SK-N-SH (cell line): Measurements from ENCODE around the gene ARL2BP. TPM values are rescaled to one million over a fixed set of nuclear protein-coding genes. Genes with fewer than 3 reads are reported as not detected.

Experiments
- CTCF ChIA-PET: fragments of 300-600, 350-600 bp; formaldehyde crosslinking; extraction: SDS; loops from one replicate; lab custom pipeline; 2021; lab: Yijun Ruan, JAX
- POLR2A ChIA-PET: fragments of 350-600 bp; sonication (Branson Sonifier 250); formaldehyde crosslinking; extraction: SDS; loops from one replicate; lab custom pipeline; 2020; ENCODE audit warnings: antibody characterized with exemption, inconsistent platforms; lab: Yijun Ruan, JAX
- DNase-seq: peaks from one replicate; pipeline ENCODE4 v3.0.0; 2012
- H2AFZ ChIP-seq: fragments of 200-600 bp; sonication (generic); 2 replicates; pipeline ENCODE4 v1.8.1; 2016; ENCODE audit warnings: antibody characterized with exemption, mild to moderate bottlenecking, low read depth
- H3F3A ChIP-seq: fragments of 200-600 bp; sonication (generic); replicated peaks from 2 replicates; pipeline ENCODE3; 2016; ENCODE audit warnings: antibody characterized with exemption, mild to moderate bottlenecking; ENCODE audit not compliant: insufficient read depth
- H3K27ac ChIP-seq, 2 experiments: fragments of 200-500 bp in 1 of 2; fragments of 200-600 bp in 1 of 2; sonication (Bioruptor generic) in 1 of 2; sonication (generic), shearing (Covaris generic) in 1 of 2; 2 replicates each; pipeline versions ENCODE4 v1.5.1 to v1.6.1; 2014 to 2016; ENCODE audit warnings: low read depth in 2 of 2, inconsistent platforms in 1 of 2, low read length in 1 of 2, mild to moderate bottlenecking in 1 of 2, mixed read lengths in 1 of 2
- H3K27me3 ChIP-seq: fragments of 200-600 bp; sonication (generic), shearing (Covaris generic); 2 replicates; pipeline ENCODE4 v1.6.1; 2016; ENCODE audit warnings: mixed run types; ENCODE audit not compliant: insufficient read depth
- H3K36me3 ChIP-seq, 2 experiments: fragments of 200-500 bp in 1 of 2; fragments of 200-600 bp in 1 of 2; sonication (Bioruptor generic) in 1 of 2; sonication (generic) in 1 of 2; replicated peaks in 1 of 2; 2 replicates each; pipeline versions ENCODE3 to v1.5.1; 2014 to 2016; ENCODE audit warnings: low read length in 1 of 2, mild to moderate bottlenecking in 1 of 2; ENCODE audit not compliant: insufficient read depth in 2 of 2, control insufficient read depth in 1 of 2
- H3K4me1 ChIP-seq, 2 experiments: fragments of 200-500 bp in 1 of 2; fragments of 200-600 bp in 1 of 2; sonication (Bioruptor generic) in 1 of 2; sonication (generic), shearing (Covaris generic) in 1 of 2; 2 replicates each; pipeline versions ENCODE4 v1.5.1 to v1.6.1; 2014 to 2016; ENCODE audit warnings: low read depth in 1 of 2, low read length in 1 of 2, mixed run types in 1 of 2; ENCODE audit not compliant: insufficient read depth in 2 of 2, control insufficient read depth in 1 of 2
- H3K4me2 ChIP-seq: fragments of 200-600 bp; sonication (generic), shearing (Covaris generic); 2 replicates; pipeline ENCODE4 v1.6.1; 2017; ENCODE audit warnings: mixed run types
- H3K4me3 ChIP-seq, 2 experiments: fragments of 200-500 bp in 1 of 2; fragments of 200-600 bp in 1 of 2; sonication (Bioruptor generic) in 1 of 2; sonication (generic), shearing (Covaris generic) in 1 of 2; 2 replicates each; pipeline versions ENCODE4 v1.5.1 to v1.8.1; 2014 to 2016; ENCODE audit warnings: low read depth in 2 of 2, inconsistent platforms in 1 of 2, low read length in 1 of 2, mild to moderate bottlenecking in 1 of 2, mixed read lengths in 1 of 2, moderate library complexity in 1 of 2
- H3K79me2 ChIP-seq: fragments of 200-600 bp; sonication (generic); 2 replicates; pipeline ENCODE4 v1.8.1; 2017; ENCODE audit warnings: mild to moderate bottlenecking; ENCODE audit not compliant: insufficient read depth
- H3K9ac ChIP-seq: fragments of 200-600 bp; sonication (generic); 2 replicates; pipeline ENCODE4 v1.6.1; 2017; ENCODE audit warnings: mixed run types
- H3K9me2 ChIP-seq: fragments of 200-600 bp; sonication (generic); 2 replicates; pipeline ENCODE4 v1.6.1; 2017; ENCODE audit warnings: mixed run types
- H3K9me3 ChIP-seq: fragments of 200-600 bp; sonication (generic); 2 replicates; pipeline ENCODE4 v1.6.1; 2017; ENCODE audit warnings: mixed run types, mild to moderate bottlenecking, moderate library complexity
- H4K20me1 ChIP-seq: fragments of 200-600 bp; sonication (generic); 2 replicates; pipeline ENCODE4 v1.6.1; 2017; ENCODE audit warnings: mild to moderate bottlenecking, mixed run types; ENCODE audit not compliant: insufficient read depth
- CTCF ChIP-seq: fragments of 200-600 bp; sonication (generic); IDR thresholded peaks from 2 replicates; pipeline ENCODE4 v1.6.1; 2017; ENCODE audit warnings: antibody characterized with exemption, mild to moderate bottlenecking, moderate library complexity
- EP300 ChIP-seq, 2 experiments: IDR thresholded peaks; 2 replicates each; pipeline versions ENCODE4 v1.4.0 to v1.6.1; 2012; ENCODE audit warnings: borderline replicate concordance in 1 of 2, low read depth in 1 of 2, low read length in 1 of 2
- EZH2phosphoT487 ChIP-seq: fragments of 200-600 bp; sonication (generic); IDR thresholded peaks from 2 replicates; pipeline ENCODE4 v1.6.1; 2017; ENCODE audit warnings: low read depth, mixed run types, mild to moderate bottlenecking, antibody characterized with exemption, moderate library complexity, borderline replicate concordance
- FOXJ3 ChIP-seq: sonication (generic); formaldehyde crosslinking; IDR thresholded peaks from 2 replicates; pipeline ENCODE4 v1.5.1; 2020; ENCODE audit warnings: mild to moderate bottlenecking, missing genetic modification reagents
- FOXM1 ChIP-seq: IDR thresholded peaks from 2 replicates; pipeline ENCODE4 v1.4.0; 2012; ENCODE audit warnings: low read depth, mild to moderate bottlenecking
- MEF2A ChIP-seq: IDR thresholded peaks from 2 replicates; pipeline ENCODE4 v1.4.0; 2012; ENCODE audit warnings: low read depth, borderline replicate concordance
- MXI1 ChIP-seq: IDR thresholded peaks from 2 replicates; pipeline ENCODE4 v1.6.1; 2012; ENCODE audit warnings: mild to moderate bottlenecking, low read depth, low read length, improper control_type of control experiment
- NFIC ChIP-seq: IDR thresholded peaks from 2 replicates; pipeline ENCODE4 v1.4.0; 2012; ENCODE audit warnings: borderline replicate concordance
- NRF1 ChIP-seq: IDR thresholded peaks from 2 replicates; pipeline ENCODE4 v1.6.1; 2012; ENCODE audit warnings: low read depth, mild to moderate bottlenecking, low read length
- POLR2AphosphoS5 ChIP-seq: IDR thresholded peaks from 2 replicates; pipeline ENCODE4 v1.6.1; 2012; ENCODE audit warnings: low read depth, low read length
- RFX5 ChIP-seq: IDR thresholded peaks from 2 replicates; pipeline ENCODE4 v1.6.1; 2012; ENCODE audit warnings: mild to moderate bottlenecking, improper control_type of control experiment, low read length
- RXRA ChIP-seq: IDR thresholded peaks from 2 replicates; pipeline ENCODE4 v1.4.0; 2012; ENCODE audit warnings: low read depth, mild to moderate bottlenecking, borderline replicate concordance
- SIN3A ChIP-seq: IDR thresholded peaks from 2 replicates; pipeline ENCODE4 v1.6.1; 2012; ENCODE audit warnings: low read depth, mild to moderate bottlenecking, low read length, moderate library complexity, borderline replicate concordance
- TEAD4 ChIP-seq: IDR thresholded peaks from 2 replicates; pipeline ENCODE4 v1.4.0; 2012; ENCODE audit warnings: mild to moderate bottlenecking, borderline replicate concordance; ENCODE audit not compliant: insufficient read depth
- WGBS: methylation state at CpG from one replicate; pipeline ENCODE4 v1.1.6; 2017; ENCODE audit warnings: low lambda C conversion rate; 5-methylcytosine and 5-hydroxymethylcytosine counted together
- polyA plus RNA-seq, 3 experiments: library from polyadenylated mRNA; depleted of rRNA; stranded (reverse); fragments of >200 nt; gene quantifications; 2 replicates each; pipeline ENCODE4 v1.2.3, GENCODE V29; 2012
- TF ChIP-seq, protein P1 (sequence below): fragments of 150-350 bp; IDR thresholded peaks from 2 replicates; pipeline ENCODE4 v1.6.1; 2017; ENCODE audit warnings: antibody characterized with exemption, low read length, low read depth, borderline replicate concordance
- TF ChIP-seq, protein P2 (sequence below): IDR thresholded peaks from 2 replicates; pipeline ENCODE4; 2012
- TF ChIP-seq, protein P3 (sequence below): IDR thresholded peaks from 2 replicates; pipeline ENCODE4 v1.4.0; 2012; ENCODE audit warnings: low read depth

The ARL2BP gene
- polyA plus RNA-seq, 1 of the 3 experiments (the other 2 are of a cell fraction): 61.8 TPM

DNA sequence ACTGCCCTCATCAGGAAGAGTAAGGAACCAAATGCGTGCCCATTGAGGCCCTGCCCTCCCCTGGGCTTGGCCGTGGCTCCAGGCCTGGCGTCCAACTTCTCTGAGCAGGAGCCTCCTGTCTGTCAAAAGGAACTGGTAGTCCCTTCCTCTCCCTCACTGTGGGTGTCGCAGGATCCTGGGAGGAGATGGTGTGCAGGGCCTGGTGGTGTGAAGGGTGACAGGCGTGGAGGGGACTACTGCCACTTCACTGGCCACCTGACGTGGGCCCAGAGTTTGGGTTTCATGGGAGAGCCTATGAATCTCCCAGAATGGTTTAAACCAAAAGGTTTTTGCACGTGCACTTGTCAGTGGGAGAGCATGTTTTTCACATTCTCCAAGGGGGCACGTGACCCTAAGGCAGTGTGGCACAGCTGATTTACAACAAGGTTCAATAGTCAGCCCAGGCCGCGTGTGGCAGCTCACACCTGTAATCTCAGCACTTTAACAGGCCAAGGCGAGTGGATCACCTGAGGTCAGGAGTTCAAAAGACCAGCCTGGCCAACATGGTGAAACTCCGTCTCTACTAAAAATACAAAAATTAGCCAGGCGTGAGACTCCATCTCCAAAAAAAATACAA, 12.5 kb downstream of the ARL2BP start (continued):
- no peak for TF ChIP-seq NFIC
- TF ChIP-seq, all 33 proteins: peak for 0

GRCh38 chr16:57258226-57258909, 13.3 kb downstream of the ARL2BP start:
- Histone ChIP-seq H3K9me3 (no peaks in the 10 kb centered on the region), H3K36me3 (peaks cover 0 to 4% of the 10 kb centered on the region in 2 experiments), H3K27me3 (no peaks in the 10 kb centered on the region), H3K9me2 (no peaks in the 10 kb centered on the region), H3K4me2 (no peak overlapping the region)
- DNase-seq: no peak
- POLR2A ChIA-PET: no interaction called here
- TF ChIP-seq RFX5 (no peak), TEAD4 (no peak)
- TF ChIP-seq, protein P1, sequence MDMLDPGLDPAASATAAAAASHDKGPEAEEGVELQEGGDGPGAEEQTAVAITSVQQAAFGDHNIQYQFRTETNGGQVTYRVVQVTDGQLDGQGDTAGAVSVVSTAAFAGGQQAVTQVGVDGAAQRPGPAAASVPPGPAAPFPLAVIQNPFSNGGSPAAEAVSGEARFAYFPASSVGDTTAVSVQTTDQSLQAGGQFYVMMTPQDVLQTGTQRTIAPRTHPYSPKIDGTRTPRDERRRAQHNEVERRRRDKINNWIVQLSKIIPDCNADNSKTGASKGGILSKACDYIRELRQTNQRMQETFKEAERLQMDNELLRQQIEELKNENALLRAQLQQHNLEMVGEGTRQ: no peak
- TF ChIP-seq, all 33 proteins: peak for 0
- CTCF ChIA-PET: no interaction called here
- Histone ChIP-seq H3K4me1 (peaks cover 7 to 8% of the 10 kb centered on the region in 2 experiments; a peak in 2 of 4 replicates), H2AFZ (no peak overlapping the region), H3K27ac (no peak overlapping the region), H3F3A (peaks cover 2% of the 10 kb centered on the region), H4K20me1 (no peaks in the 10 kb centered on the region), H3K4me3 (no peak overlapping the region), H3K9ac (no peak overlapping the region), H3K79me2 (no peaks in the 10 kb centered on the region)
- 95% methylated on average over 16 of the region's 18 CpGs for whole genome bisulfite sequencing

- CTCF ChIA-PET: no interaction called here
- H3K4me2 ChIP-seq: no peak overlapping the region
- H3K27ac ChIP-seq: no peak overlapping the region
- H4K20me1 ChIP-seq: no peaks in the 10 kb centered on the region
- no peaks in the 10 kb centered on the region for H3K9me3 ChIP-seq
- H2AFZ ChIP-seq: no peak overlapping the region
- peaks cover 8 to 13% of the 10 kb centered on the region in 2 experiments; a peak in 2 of 4 replicates for H3K4me1 ChIP-seq
- H3K9me2 ChIP-seq: no peaks in the 10 kb centered on the region
- no peaks in the 10 kb centered on the region for H3K79me2 ChIP-seq
- H3K9ac ChIP-seq: no peak overlapping the region
- H3K36me3 ChIP-seq: peaks cover 0 to under 1% of the 10 kb centered on the region in 2 experiments
- no peak for TF ChIP-seq MEF2A
- no peak for TF ChIP-seq FOXM1
- TF ChIP-seq, protein P2, sequence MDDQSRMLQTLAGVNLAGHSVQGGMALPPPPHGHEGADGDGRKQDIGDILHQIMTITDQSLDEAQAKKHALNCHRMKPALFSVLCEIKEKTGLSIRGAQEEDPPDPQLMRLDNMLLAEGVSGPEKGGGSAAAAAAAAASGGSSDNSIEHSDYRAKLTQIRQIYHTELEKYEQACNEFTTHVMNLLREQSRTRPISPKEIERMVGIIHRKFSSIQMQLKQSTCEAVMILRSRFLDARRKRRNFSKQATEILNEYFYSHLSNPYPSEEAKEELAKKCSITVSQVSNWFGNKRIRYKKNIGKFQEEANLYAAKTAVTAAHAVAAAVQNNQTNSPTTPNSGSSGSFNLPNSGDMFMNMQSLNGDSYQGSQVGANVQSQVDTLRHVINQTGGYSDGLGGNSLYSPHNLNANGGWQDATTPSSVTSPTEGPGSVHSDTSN: no peak
- no peak for TF ChIP-seq EZH2phosphoT487
- TF ChIP-seq, protein P3, sequence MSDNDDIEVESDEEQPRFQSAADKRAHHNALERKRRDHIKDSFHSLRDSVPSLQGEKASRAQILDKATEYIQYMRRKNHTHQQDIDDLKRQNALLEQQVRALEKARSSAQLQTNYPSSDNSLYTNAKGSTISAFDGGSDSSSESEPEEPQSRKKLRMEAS: no peak
- no peak for TF ChIP-seq CTCF
- no peak for TF ChIP-seq RXRA
- TF ChIP-seq MXI1: no peak
- TF ChIP-seq NRF1: no peak
- no peak for TF ChIP-seq FOXJ3 (CRISPR knock-in tag)
- no peak for TF ChIP-seq EP300 (IDR thresholded peaks at IDR 0.05; ENCODE audit: borderline replicate concordance in 1 of 2, low read depth in 1 of 2, low read length in 1 of 2)
- no peak for TF ChIP-seq SIN3A
- no peak for TF ChIP-seq POLR2AphosphoS5
- H3K4me3 ChIP-seq: no peak overlapping the region
- peaks cover 2% of the 10 kb centered on the region for H3F3A ChIP-seq
- no peak for DNase-seq
- 84% methylated on average over 1 of the region's 1 CpG for WGBS
- H3K27me3 ChIP-seq: no peaks in the 10 kb centered on the region
- POLR2A ChIA-PET: no interaction called here
These were observed 13.9 kb downstream of the ARL2BP start for GRCh38 chr16:57258910-57259475.
